Colonic mucosa (tissue), 4 donors: ENCODE data around the gene KHDRBS2. TPM values are rescaled to one million over a fixed set of nuclear protein-coding genes. Genes with fewer than 3 reads are reported as not detected.

Experiments
- DNase-seq: peaks from one replicate; pipeline ENCODE4 v3.0.0-alpha.2; 2020
- H3K27ac ChIP-seq: fragments of 200-600 bp; one replicate; pipeline ENCODE4 v1.8.0; 2021
- H3K27me3 ChIP-seq: fragments of 200-600 bp; one replicate; pipeline ENCODE4 v1.8.0; 2021
- H3K36me3 ChIP-seq: fragments of 200-600 bp; one replicate; pipeline ENCODE4 v1.8.0; 2021
- H3K4me1 ChIP-seq: fragments of 200-600 bp; one replicate; pipeline ENCODE4 v1.8.0; 2021; ENCODE audit warnings: mild to moderate bottlenecking
- H3K4me3 ChIP-seq: fragments of 200-600 bp; one replicate; pipeline ENCODE4 v1.8.0; 2021
- H3K9ac ChIP-seq, 2 donors: one replicate each; pipeline ENCODE4 v1.7.0; 2013; ENCODE audit warnings: control low read depth in 2 of 2, low read depth in 2 of 2, low read length in 2 of 2
- H3K9me3 ChIP-seq: fragments of 200-600 bp; one replicate; pipeline ENCODE4 v1.8.0; 2021
- CTCF ChIP-seq: fragments of 200-600 bp; IDR thresholded peaks from one replicate; pipeline ENCODE4 v1.8.0; 2022; ENCODE audit warnings: antibody characterized with exemption, mild to moderate bottlenecking
- intact Hi-C: fragments of 100-400 bp; cut with DNase I; formaldehyde crosslinking; loops from one replicate; pipeline ENCODE4 v1.14.1; 2022
- total RNA-seq, 2 donors: library from RNA; stranded (reverse); fragmentation: NEBNext Ultra II Directional in 1 of 2; extraction: Animal tissue kit (Norgen Biotek cat#: 25700) in 1 of 2; gene quantifications; one replicate each; pipeline ENCODE4 v1.2.1, GENCODE V29; 2021
- donor health status: healthy.
- donor health status: DM: no; HTN: no; CAD: no.
- donor health status: DM: no; HTN: no; CAD: no.

The KHDRBS2 gene
- total RNA-seq, 2 donors from 2014 or later, result 0.52 to 1.2 TPM

GRCh38 chr6:61977947-61978346 is 308.1 kb downstream of the KHDRBS2 start:
- DNase-seq, result no peak
- no peaks in the 10 kb centered on the region for H3K27me3 ChIP-seq
- H3K9me3 ChIP-seq, result no peaks in the 10 kb centered on the region
- no peak overlapping the region for H3K4me3 ChIP-seq
- no peaks in the 10 kb centered on the region for H3K4me1 ChIP-seq
- no peak overlapping the region for H3K9ac ChIP-seq
- H3K36me3 ChIP-seq, result no peaks in the 10 kb centered on the region
- no peak for TF ChIP-seq CTCF
- no peak overlapping the region for H3K27ac ChIP-seq
- intact Hi-C loops, result no loop called here

- TF ChIP-seq CTCF, result no peak
- DNase-seq, result no peak
- H3K9me3 ChIP-seq, result no peaks in the 10 kb centered on the region
- no peaks in the 10 kb centered on the region for H3K27me3 ChIP-seq
- H3K36me3 ChIP-seq, result no peaks in the 10 kb centered on the region
- H3K27ac ChIP-seq, result no peak overlapping the region
- intact Hi-C loops, result no loop called here
- H3K4me3 ChIP-seq, result no peak overlapping the region
- H3K9ac ChIP-seq, result no peak overlapping the region
- H3K4me1 ChIP-seq, result no peaks in the 10 kb centered on the region
Measured at GRCh38 chr6:61977099-61977498, 308.9 kb downstream of the KHDRBS2 start.

GRCh38 chr6:61959196-61959595 is 326.8 kb downstream of the KHDRBS2 start:
- Histone ChIP-seq H3K4me3 (no peak overlapping the region), H3K9me3 (no peaks in the 10 kb centered on the region), H3K27ac (no peak overlapping the region), H3K4me1 (no peaks in the 10 kb centered on the region), H3K27me3 (no peaks in the 10 kb centered on the region), H3K9ac (no peak overlapping the region), H3K36me3 (no peaks in the 10 kb centered on the region)
- no peak for DNase-seq
- TF ChIP-seq CTCF, result no peak
- intact Hi-C loops, result no loop called here

- intact Hi-C loops, result no loop called here
- no peak for TF ChIP-seq CTCF
- no peaks in the 10 kb centered on the region for H3K9me3 ChIP-seq
- no peak overlapping the region for H3K27ac ChIP-seq
- no peaks in the 10 kb centered on the region for H3K36me3 ChIP-seq
- H3K27me3 ChIP-seq, result no peaks in the 10 kb centered on the region
- H3K9ac ChIP-seq, result no peak overlapping the region
- H3K4me3 ChIP-seq, result no peak overlapping the region
- H3K4me1 ChIP-seq, result no peaks in the 10 kb centered on the region
- DNase-seq, result no peak
Measured at GRCh38 chr6:61953851-61954250, 332.2 kb downstream of the KHDRBS2 start.

GRCh38 chr6:61951586-61951985 is 334.4 kb downstream of the KHDRBS2 start:
- H3K4me3 ChIP-seq, result no peak overlapping the region
- H3K9ac ChIP-seq, result no peak overlapping the region
- H3K36me3 ChIP-seq, result no peaks in the 10 kb centered on the region
- H3K4me1 ChIP-seq, result no peaks in the 10 kb centered on the region
- intact Hi-C loops, result no loop called here
- no peaks in the 10 kb centered on the region for H3K9me3 ChIP-seq
- no peak for TF ChIP-seq CTCF
- no peak overlapping the region for H3K27ac ChIP-seq
- H3K27me3 ChIP-seq, result no peaks in the 10 kb centered on the region
- no peak for DNase-seq

- DNase-seq, result no peak
- no peak overlapping the region for H3K27ac ChIP-seq
- no peaks in the 10 kb centered on the region for H3K4me1 ChIP-seq
- no peak overlapping the region for H3K4me3 ChIP-seq
- intact Hi-C loops, result no loop called here
- H3K9me3 ChIP-seq, result no peaks in the 10 kb centered on the region
- no peak for TF ChIP-seq CTCF
- H3K36me3 ChIP-seq, result no peaks in the 10 kb centered on the region
- no peak overlapping the region for H3K9ac ChIP-seq
- H3K27me3 ChIP-seq, result no peaks in the 10 kb centered on the region
Measured at GRCh38 chr6:61950811-61951210, 335.2 kb downstream of the KHDRBS2 start.
